Prostate gland (tissue), 2 donors: ENCODE data around the gene STRN3. TPM values are rescaled to one million over a fixed set of nuclear protein-coding genes. Genes with fewer than 3 reads are reported as not detected.

ENCODE experiments used
- DNase-seq: peaks from one replicate; pipeline ENCODE4 v3.0.0-alpha.2; 2019; ENCODE audit warnings: low spot score
- H3K27ac ChIP-seq, 2 donors: fragments of 200-600 bp; sonication (generic); 2 replicates each; pipeline ENCODE4 v1.5.1; 2017 to 2019
- H3K27me3 ChIP-seq: fragments of 200-600 bp; sonication (generic); replicated peaks from 2 replicates; pipeline ENCODE4 v1.5.1; 2019; ENCODE audit not compliant: insufficient read depth
- H3K36me3 ChIP-seq, 2 donors: fragments of 200-600 bp; sonication (generic); 1 replicate in 1 of 2; 2 replicates in 1 of 2; pipeline versions ENCODE4 v1.5.1 to v1.8.1; 2017 to 2019
- H3K4me1 ChIP-seq: fragments of 200-600 bp; sonication (generic); replicated peaks from 2 replicates; pipeline ENCODE4 v1.5.1; 2019
- H3K4me3 ChIP-seq, 2 donors: fragments of 200-600 bp; sonication (generic); 2 replicates each; pipeline ENCODE4 v1.5.1; 2017 to 2019
- H3K9me3 ChIP-seq: fragments of 200-600 bp; sonication (generic); 2 replicates; pipeline ENCODE4 v1.5.1; 2017
- CTCF ChIP-seq, 4 experiments: fragments of 200-600 bp in 2 of 4; fragments of 450-650 bp in 2 of 4; sonication (generic) in 2 of 4; IDR thresholded peaks; 1 replicate in 3 of 4; 2 replicates in 1 of 4; pipeline ENCODE4 v1.5.1; 2016 to 2019; ENCODE audit warnings: antibody characterized with exemption in 4 of 4, mild to moderate bottlenecking in 2 of 4, moderate library complexity in 2 of 4
- POLR2A ChIP-seq: fragments of 450-650 bp; IDR thresholded peaks from one replicate; pipeline ENCODE4 v1.6.1; 2016; ENCODE audit warnings: antibody characterized with exemption, mild to moderate bottlenecking
- POLR2AphosphoS5 ChIP-seq: sonication (generic); formaldehyde crosslinking; IDR thresholded peaks from one replicate; pipeline ENCODE4 v1.6.1; 2017; ENCODE audit warnings: antibody characterized with exemption
- WGBS: methylation state at CpG from one replicate; pipeline ENCODE4 v1.1.5; 2018; 5-methylcytosine and 5-hydroxymethylcytosine counted together
- intact Hi-C: fragments of 100-400 bp; cut with DNase I; formaldehyde crosslinking; loops from one replicate; pipeline ENCODE4 v1.14.2; 2022
- total RNA-seq, 2 donors: library from RNA; depleted of rRNA; stranded (reverse); fragments of >200 nt; gene quantifications; one replicate each; pipeline ENCODE4 v1.1.0, GENCODE V29; 2016

The STRN3 gene
- 10 to 100 TPM; 25.6 to 40.5 TPM for total RNA-seq

GRCh38 chr14:31026077-31026449 is at the start of gene STRN3:
TSS of gene STRN3 (minus strand) at chr14:31026379. CDS start at chr14:31026185, 194 bp downstream.
- peak within 1 kb of the TSS; percentile 99 to 100 for H3K4me3 ChIP-seq
- TF ChIP-seq CTCF (IDR thresholded peaks at IDR 0.05) (peak in 1 of 4 experiments; percentile 5), POLR2A (no peak)
- under 1% methylated on average over 22 of the region's 31 CpGs for WGBS
- no peaks in the 10 kb centered on the region for H3K4me1 ChIP-seq
- peak within 1 kb of the TSS; percentile 99 for H3K27ac ChIP-seq
- no peaks in the 10 kb centered on the region for H3K36me3 ChIP-seq
- no peaks in the 10 kb centered on the region for H3K27me3 ChIP-seq
- intact Hi-C loops = loop anchor here (2.0 kb wide), 1 partner anchor 181 kb away; the partner anchor contains the start of gene HECTD1
- DNase-seq = no peak
- no peaks in the 10 kb centered on the region for H3K9me3 ChIP-seq

GRCh38 chr14:31075144-31075543 is 49.0 kb upstream of the STRN3 start:
- no peaks in the 10 kb centered on the region for H3K36me3 ChIP-seq
- no peak overlapping the region for H3K4me3 ChIP-seq
- WGBS = 97% methylated on average over 2 of the region's 2 CpGs
- no peak for TF ChIP-seq POLR2A
- no peak for TF ChIP-seq CTCF (IDR thresholded peaks at IDR 0.05)
- no peak for TF ChIP-seq POLR2AphosphoS5
- no peaks in the 10 kb centered on the region for H3K9me3 ChIP-seq
- no peaks in the 10 kb centered on the region for H3K4me1 ChIP-seq
- H3K27ac ChIP-seq = no peak overlapping the region
- DNase-seq = no peak
- intact Hi-C loops = no loop called here
- H3K27me3 ChIP-seq = no peaks in the 10 kb centered on the region

GRCh38 chr14:31071151-31071550 is 45.0 kb upstream of the STRN3 start:
- no peaks in the 10 kb centered on the region for H3K36me3 ChIP-seq
- no peaks in the 10 kb centered on the region for H3K4me1 ChIP-seq
- WGBS = 94% methylated on average over 2 of the region's 2 CpGs
- DNase-seq = no peak
- no peak overlapping the region for H3K27ac ChIP-seq
- no peaks in the 10 kb centered on the region for H3K27me3 ChIP-seq
- no peak for TF ChIP-seq POLR2AphosphoS5
- no peak for TF ChIP-seq POLR2A
- no peak for TF ChIP-seq CTCF (IDR thresholded peaks at IDR 0.05)
- no peak overlapping the region for H3K4me3 ChIP-seq
- intact Hi-C loops = no loop called here
- no peaks in the 10 kb centered on the region for H3K9me3 ChIP-seq

- WGBS = 93% methylated on average over 5 of the region's 5 CpGs
- intact Hi-C loops = no loop called here
- H3K27ac ChIP-seq = no peak overlapping the region
- H3K27me3 ChIP-seq = no peaks in the 10 kb centered on the region
- TF ChIP-seq POLR2AphosphoS5 = no peak
- no peak for TF ChIP-seq POLR2A
- TF ChIP-seq CTCF (IDR thresholded peaks at IDR 0.05) = no peak
- no peak overlapping the region for H3K4me3 ChIP-seq
- no peaks in the 10 kb centered on the region for H3K4me1 ChIP-seq
- no peaks in the 10 kb centered on the region for H3K9me3 ChIP-seq
- DNase-seq = no peak
- H3K36me3 ChIP-seq = no peaks in the 10 kb centered on the region
Measured at GRCh38 chr14:31070431-31070830, 44.3 kb upstream of the STRN3 start.

- WGBS = 94% methylated on average over 3 of the region's 3 CpGs
- no peaks in the 10 kb centered on the region for H3K36me3 ChIP-seq
- no peak overlapping the region for H3K4me3 ChIP-seq
- H3K9me3 ChIP-seq = no peaks in the 10 kb centered on the region
- no peak for TF ChIP-seq POLR2A
- TF ChIP-seq POLR2AphosphoS5 = no peak
- TF ChIP-seq CTCF (IDR thresholded peaks at IDR 0.05) = no peak
- intact Hi-C loops = no loop called here
- no peak overlapping the region for H3K27ac ChIP-seq
- H3K4me1 ChIP-seq = no peaks in the 10 kb centered on the region
- no peak for DNase-seq
- H3K27me3 ChIP-seq = no peaks in the 10 kb centered on the region
Measured at GRCh38 chr14:31069343-31069742, 43.2 kb upstream of the STRN3 start.
